Muscle of arm (tissue), 12 donors: ENCODE measurements around the gene TNFRSF1B. TPM values are rescaled to one million over a fixed set of nuclear protein-coding genes. Genes with fewer than 3 reads are reported as not detected.
"Not testable (repeated sequence)": the region's sequence is repeated elsewhere in the genome, so short reads cannot be mapped to it uniquely, and the experiment has no call there.

Experiments
- DNase-seq: peaks from one replicate; pipeline ENCODE4 v3.0.0-alpha.2; 2013
- polyA plus RNA-seq, 12 donors: library from polyadenylated mRNA; unstranded; fragments of 120-200 nt; gene quantifications; one replicate each; pipeline ENCODE4 v1.2.1, GENCODE V29; 2013; ENCODE audit not compliant: insufficient read length in 12 of 12

TNFRSF1B gene
- polyA plus RNA-seq, 12 donors = 9.3 to 15.3 (median 9.9) TPM; not detected in 1

- DNase-seq = no peak
Observed at GRCh38 chr1:12215118-12215961, 48.5 kb downstream of the TNFRSF1B start.

GRCh38 chr1:12219800-12220199 lies 53.0 kb downstream of the TNFRSF1B start:
- no peak for DNase-seq

GRCh38 chr1:12220890-12221289 lies 54.1 kb downstream of the TNFRSF1B start:
- DNase-seq = no peak

- not testable (repeated sequence) for DNase-seq
Observed at GRCh38 chr1:12222700-12223099, 55.9 kb downstream of the TNFRSF1B start.

- DNase-seq = not testable (repeated sequence)
Observed at GRCh38 chr1:12224092-12224491, 57.3 kb downstream of the TNFRSF1B start.

- no peak for DNase-seq
Observed at GRCh38 chr1:12228979-12229378, 62.2 kb downstream of the TNFRSF1B start.

- DNase-seq = no peak
Observed at GRCh38 chr1:12229386-12229834, 62.6 kb downstream of the TNFRSF1B start.

GRCh38 chr1:12229835-12230548 lies 63.2 kb downstream of the TNFRSF1B start, which contains the start of gene VPS13D:
Gene VPS13D, plus strand, starts transcription at chr1:12230030. Its CDS starts 4,237 bp downstream, at chr1:12234267.
- peak; percentile 77 for DNase-seq

- peak; percentile 18 for DNase-seq
Observed at GRCh38 chr1:12230549-12231275, 63.9 kb downstream of the TNFRSF1B start.

GRCh38 chr1:12231276-12231595 lies 64.4 kb downstream of the TNFRSF1B start:
- no peak for DNase-seq

GRCh38 chr1:12232221-12232620 lies 65.4 kb downstream of the TNFRSF1B start:
- no peak for DNase-seq

- DNase-seq = no peak
Observed at GRCh38 chr1:12244078-12244477, 77.3 kb downstream of the TNFRSF1B start.

GRCh38 chr1:12244585-12244984 lies 77.8 kb downstream of the TNFRSF1B start:
- DNase-seq = no peak

GRCh38 chr1:12245116-12245515 lies 78.3 kb downstream of the TNFRSF1B start:
- DNase-seq = no peak

GRCh38 chr1:12245733-12246132 lies 78.9 kb downstream of the TNFRSF1B start:
- no peak for DNase-seq

GRCh38 chr1:12246584-12246983 lies 79.8 kb downstream of the TNFRSF1B start:
- no peak for DNase-seq

- DNase-seq = no peak
Observed at GRCh38 chr1:12249181-12249580, 82.4 kb downstream of the TNFRSF1B start.

GRCh38 chr1:12249748-12250147 lies 83.0 kb downstream of the TNFRSF1B start:
- no peak for DNase-seq

- no peak for DNase-seq
Observed at GRCh38 chr1:12251442-12251841, 84.7 kb downstream of the TNFRSF1B start.

- DNase-seq = no peak
Observed at GRCh38 chr1:12255913-12256312, 89.1 kb downstream of the TNFRSF1B start.

GRCh38 chr1:12258272-12258671 lies 91.5 kb downstream of the TNFRSF1B start:
- DNase-seq = no peak
